IPS-NIHi7 (cell line): ENCODE data around the gene ABI1.
"Not testable (repeated sequence)": the region's sequence is repeated elsewhere in the genome, so short reads cannot be mapped to it uniquely, and the experiment has no call there.

Source experiments
- DNase-seq: peaks from one replicate; pipeline ENCODE4 v3.0.0; 2012; ENCODE audit warnings: mixed read lengths; ENCODE audit errors: extremely low spot score

Gene ABI1

GRCh38 chr10:26804418-26805393 is 56.1 kb downstream of the ABI1 start:
- DNase-seq = no peak

GRCh38 chr10:26803849-26804248 is 56.9 kb downstream of the ABI1 start:
- no peak for DNase-seq

GRCh38 chr10:26802527-26802926 is 58.2 kb downstream of the ABI1 start:
- no peak for DNase-seq

- no peak for DNase-seq
These were observed 58.9 kb downstream of the ABI1 start for GRCh38 chr10:26801831-26802230.

- DNase-seq = no peak
These were observed 59.5 kb downstream of the ABI1 start for GRCh38 chr10:26801274-26801673.

- DNase-seq = no peak
These were observed 60.3 kb downstream of the ABI1 start for GRCh38 chr10:26800468-26800867.

GRCh38 chr10:26799342-26799741 is 61.4 kb downstream of the ABI1 start:
- DNase-seq = no peak

GRCh38 chr10:26798298-26798697 is 62.5 kb downstream of the ABI1 start:
- DNase-seq = no peak

GRCh38 chr10:26797340-26797739 is 63.4 kb downstream of the ABI1 start:
- no peak for DNase-seq

GRCh38 chr10:26792758-26793495 is 67.8 kb downstream of the ABI1 start:
- no peak for DNase-seq

- no peak for DNase-seq
These were observed 70.3 kb downstream of the ABI1 start for GRCh38 chr10:26790221-26790995.

- not testable (repeated sequence) for DNase-seq
These were observed 71.0 kb downstream of the ABI1 start for GRCh38 chr10:26789779-26790178.

GRCh38 chr10:26787362-26787761 is 73.4 kb downstream of the ABI1 start:
- DNase-seq = no peak

GRCh38 chr10:26781797-26782196 is 79.0 kb downstream of the ABI1 start:
- DNase-seq = no peak

- DNase-seq = peak; percentile 41
These were observed 79.8 kb downstream of the ABI1 start for GRCh38 chr10:26780793-26781601.

- DNase-seq = no peak
These were observed 80.5 kb downstream of the ABI1 start for GRCh38 chr10:26780106-26780792.

- peak; percentile 9 for DNase-seq
These were observed 81.4 kb downstream of the ABI1 start for GRCh38 chr10:26779176-26779860.

- DNase-seq = no peak
These were observed 83.1 kb downstream of the ABI1 start for GRCh38 chr10:26777686-26778085.

- DNase-seq = no peak
These were observed 84.5 kb downstream of the ABI1 start for GRCh38 chr10:26776258-26776657.

GRCh38 chr10:26773633-26774032 is 87.1 kb downstream of the ABI1 start:
- no peak for DNase-seq
